Stimulated activated CD8-positive, alpha-beta memory T cell treated with anti-CD3 and anti-CD28 coated beads, Interleukin-4, amount 100 ng/mL, for 4 hours (primary cell): ENCODE data around the gene CALY.

Experiments
- DNase-seq, 2 donors: peaks; one replicate each; pipeline ENCODE4 v3.0.0-alpha.2; 2020; ENCODE audit warnings: low read depth in 2 of 2, low spot score in 1 of 2

The CALY gene

DNA sequence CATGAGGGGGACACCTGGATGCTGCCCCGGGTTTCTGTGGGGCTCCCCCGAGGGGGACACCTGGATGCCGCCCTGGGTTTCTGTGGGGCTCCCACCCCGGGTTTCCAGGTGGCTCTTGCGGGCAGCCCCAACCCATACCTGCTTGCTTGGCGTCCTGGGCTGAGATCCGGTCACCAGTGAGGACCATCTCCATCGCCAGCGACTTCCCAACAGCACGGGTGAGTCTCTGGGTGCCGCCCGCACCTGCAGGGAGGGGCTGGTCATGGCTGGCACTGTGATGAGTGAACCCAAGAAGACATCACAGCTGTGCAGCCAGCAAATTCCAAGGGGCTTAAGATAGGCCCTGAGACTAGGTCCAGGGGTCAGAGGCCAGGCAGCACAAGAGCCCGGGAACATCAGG lies 30.1 kb upstream of the CALY start:
- no peak for DNase-seq

DNA sequence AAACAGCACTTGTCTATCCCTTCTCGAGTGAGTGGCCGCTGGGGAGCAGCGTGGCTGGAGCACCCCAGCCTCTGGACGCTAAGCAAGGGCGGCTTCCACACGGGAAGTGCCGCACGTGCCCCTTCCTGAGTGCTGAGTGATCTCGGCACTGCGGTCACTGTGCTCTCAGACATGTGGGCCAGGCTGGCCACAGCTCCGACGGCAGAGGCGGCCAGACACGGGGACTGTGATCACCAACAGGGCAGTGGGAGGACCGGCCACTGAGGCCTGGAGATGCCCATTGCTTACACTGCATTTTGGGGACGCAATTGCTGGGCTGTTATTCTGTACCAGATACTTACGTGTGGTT lies 29.4 kb upstream of the CALY start:
- no peak for DNase-seq

DNA sequence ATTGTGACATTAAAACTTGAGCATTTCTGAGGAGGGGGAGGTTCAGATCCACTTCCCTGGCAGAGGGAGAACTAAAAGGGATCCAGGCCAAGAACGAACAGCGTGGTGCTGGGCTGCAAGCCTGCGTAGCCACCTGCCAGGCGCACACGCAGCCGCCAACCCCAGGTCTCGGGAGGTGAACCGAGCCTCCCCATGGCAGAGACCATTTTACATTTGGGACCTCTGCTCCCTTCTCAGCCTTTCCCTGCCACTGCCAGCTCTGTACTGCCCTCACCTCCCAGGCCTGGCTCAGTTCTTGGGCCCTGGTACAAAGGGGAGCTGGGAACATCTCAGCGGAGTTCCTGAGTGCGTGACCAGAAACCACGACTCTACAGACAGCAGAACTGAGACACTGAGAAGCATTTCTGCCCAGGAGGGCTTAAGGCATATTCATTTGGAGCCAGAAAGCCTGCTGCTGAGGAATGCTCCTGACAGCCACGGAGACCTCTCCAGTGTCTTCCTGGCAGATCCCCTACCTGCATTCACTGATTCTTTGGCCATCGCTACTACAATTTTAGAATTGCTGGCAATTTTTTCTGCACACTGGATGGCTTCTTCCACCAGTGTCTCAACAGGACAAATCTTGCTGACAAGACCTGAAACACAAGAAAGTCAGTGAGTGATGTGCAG lies 28.9 kb upstream of the CALY start:
- DNase-seq, result no peak

DNA sequence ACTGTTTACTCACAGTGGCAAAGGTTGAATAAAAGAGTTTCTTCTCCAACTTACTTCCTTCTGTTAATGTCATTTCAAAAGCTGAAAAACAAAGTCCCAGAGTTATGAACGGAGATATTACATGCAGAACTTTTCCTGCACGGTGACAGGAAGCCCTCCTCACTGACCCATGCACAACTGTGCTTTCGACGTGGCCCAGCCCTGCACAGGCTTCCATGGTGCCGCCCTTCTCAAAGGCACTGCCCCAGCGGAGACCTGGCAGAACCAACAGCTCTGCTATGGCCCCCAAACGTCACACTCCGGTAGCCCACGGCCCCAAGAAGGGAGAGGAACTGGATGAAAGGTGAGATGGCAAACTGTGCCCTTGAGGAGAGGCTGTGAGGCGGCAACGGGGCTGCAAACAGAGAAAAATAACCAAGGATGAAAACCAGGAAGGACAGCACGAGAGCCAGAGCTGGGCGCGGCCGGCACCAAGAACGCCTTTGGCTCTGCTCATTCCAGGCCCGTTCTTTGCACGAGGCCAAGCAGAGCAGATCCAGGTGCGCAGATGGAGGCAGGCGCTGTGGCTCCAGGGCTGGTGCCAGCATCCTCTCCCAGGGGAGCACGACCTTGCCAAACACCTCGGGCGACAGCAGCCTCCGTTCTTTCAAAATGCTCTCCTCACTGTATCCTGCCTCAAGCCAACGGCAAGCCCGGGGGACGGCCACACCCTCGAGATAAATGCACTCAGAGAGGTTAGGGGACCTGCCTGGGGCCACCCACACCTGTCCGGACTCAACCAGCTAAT lies 28.1 kb upstream of the CALY start:
- no peak for DNase-seq

DNA sequence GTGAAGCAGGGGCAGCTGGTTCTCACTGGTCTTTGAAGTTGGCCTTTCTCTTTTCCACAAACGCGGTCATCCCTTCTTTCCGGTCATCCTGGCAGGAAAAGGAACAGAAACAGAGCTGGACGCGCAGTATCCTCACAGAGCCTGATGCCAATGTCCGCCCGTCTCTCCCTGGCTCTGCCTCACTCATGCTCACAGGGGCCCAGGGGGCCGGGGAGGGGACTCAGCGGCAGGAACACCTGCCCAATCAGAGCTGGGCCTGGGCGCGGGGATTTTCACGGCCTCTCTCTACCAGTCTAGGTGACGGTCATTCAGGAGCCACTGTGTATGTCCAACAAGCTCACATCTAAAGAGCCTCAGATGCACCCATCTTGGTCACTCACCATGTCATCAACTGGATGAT lies 26.1 kb upstream of the CALY start:
- DNase-seq, result no peak

DNA sequence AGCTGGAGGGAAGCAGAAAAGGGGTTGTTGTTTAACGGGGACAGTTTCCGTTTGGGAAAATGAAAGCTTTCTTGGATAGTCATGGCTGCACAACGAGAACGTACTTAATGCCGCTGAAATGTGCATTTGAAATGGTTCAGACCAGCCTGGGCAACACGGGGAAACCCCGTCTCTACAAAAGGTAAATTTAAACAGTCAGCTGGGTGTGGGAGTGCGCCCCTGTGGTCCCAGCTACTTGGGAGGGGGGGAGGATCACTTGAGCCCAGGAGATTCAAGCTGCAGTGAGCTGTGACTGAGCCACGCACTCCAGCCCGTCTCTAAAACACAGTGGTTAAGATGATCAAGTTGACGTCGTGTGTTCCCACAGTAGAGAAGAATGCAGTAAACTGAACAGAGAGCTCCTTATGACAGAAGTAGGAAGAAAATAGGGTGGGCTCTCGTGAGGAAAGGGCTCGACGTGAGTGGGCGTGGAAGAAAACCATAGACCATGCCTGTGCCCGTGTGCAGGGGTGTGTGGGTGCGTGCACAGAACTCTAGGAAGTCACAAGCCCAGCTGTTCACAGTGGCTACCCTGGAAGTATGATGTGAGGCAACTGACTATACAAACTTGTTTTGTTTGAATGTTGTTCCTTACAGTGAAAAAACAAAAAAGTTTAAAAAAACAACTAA lies 25.2 kb upstream of the CALY start:
- no peak for DNase-seq

DNA sequence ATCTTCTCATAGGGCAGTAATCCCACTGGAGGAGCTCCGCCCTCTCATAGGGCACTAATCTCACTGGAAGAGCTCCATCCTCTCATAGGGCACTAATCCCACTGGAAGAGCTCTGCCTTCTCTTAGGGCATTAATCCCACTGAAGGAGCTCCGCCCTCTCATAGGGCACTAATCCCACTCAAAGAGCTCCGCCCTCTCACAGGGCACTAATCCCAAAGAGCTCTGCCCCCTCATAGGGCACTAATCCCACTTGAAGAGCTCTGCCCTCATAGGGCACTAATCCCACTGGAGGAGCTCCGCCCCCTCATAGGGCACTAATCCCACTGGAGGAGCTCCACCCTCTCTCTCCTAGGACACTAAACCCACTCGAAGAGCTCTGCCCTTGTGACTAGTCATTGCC lies 24.5 kb upstream of the CALY start:
- no peak for DNase-seq

DNA sequence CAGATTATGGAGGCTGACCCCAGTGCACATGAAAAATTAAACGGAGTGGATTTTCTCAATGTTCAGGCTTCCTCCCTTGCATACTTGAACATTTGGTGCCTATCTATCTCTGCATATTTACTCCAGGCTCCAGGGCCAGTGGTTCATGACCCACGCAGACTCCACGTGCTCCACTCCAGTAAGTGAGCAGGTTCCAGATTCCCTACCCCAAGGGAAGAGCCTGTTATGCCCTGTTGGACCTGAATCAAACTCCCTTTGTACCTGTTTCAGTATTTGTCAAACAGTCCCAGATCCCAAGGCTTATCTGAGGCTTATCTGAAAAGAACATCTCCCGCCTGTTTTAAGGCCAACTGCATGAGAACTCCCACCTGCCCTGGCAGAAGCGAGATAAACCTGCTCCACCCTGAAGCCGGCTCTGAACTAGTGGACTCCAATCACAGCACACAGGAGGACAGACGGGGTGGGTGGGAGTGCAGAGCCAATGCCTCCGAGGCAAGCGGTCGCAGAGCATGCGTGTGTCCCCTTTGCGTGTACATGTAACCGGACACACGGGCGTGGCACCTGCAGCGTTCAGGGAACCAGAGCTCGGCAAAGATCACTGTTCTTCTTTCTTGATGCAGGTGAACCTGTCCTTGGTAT lies 23.4 kb upstream of the CALY start:
- no peak for DNase-seq

DNA sequence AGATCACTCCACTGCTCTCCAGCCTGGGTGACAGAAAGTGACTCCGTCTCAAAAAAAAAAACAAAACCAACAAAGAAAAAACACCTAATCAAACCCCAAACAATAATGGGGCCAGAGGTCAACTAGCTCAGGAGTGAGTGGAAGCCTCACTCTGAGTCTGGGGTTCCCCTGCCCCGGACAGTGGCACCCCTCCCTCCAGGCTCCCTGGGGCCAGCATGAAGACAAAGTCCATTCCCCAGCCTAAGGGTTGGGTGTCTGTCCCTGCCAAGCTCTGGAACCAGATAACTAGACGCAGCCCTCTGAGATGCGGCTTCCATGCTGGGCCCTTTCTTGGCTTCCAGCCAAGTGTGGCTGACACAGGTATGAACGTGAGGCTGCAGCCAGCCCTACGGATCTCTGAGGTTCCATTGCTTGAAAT lies 22.9 kb upstream of the CALY start:
- DNase-seq, result no peak

DNA sequence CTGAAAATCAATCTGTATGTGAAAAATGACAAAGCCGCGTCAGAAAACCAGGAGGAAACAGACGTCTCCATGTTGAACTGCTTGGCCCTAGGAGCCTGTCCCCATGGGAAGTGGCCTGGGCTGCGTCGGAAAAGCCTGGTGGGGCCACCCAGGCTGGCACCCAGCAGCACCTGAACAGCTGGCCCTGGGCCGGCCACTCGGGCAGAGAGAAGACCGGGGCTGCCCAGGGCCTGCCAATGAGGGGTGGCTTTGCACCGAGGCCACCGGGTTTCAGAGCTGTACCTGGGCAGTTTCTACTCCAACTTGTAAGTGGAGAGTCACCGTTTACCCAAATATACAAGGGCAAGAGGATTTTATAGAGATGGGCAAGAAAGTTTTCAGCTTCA lies 22.2 kb upstream of the CALY start:
- DNase-seq, result no peak

DNA sequence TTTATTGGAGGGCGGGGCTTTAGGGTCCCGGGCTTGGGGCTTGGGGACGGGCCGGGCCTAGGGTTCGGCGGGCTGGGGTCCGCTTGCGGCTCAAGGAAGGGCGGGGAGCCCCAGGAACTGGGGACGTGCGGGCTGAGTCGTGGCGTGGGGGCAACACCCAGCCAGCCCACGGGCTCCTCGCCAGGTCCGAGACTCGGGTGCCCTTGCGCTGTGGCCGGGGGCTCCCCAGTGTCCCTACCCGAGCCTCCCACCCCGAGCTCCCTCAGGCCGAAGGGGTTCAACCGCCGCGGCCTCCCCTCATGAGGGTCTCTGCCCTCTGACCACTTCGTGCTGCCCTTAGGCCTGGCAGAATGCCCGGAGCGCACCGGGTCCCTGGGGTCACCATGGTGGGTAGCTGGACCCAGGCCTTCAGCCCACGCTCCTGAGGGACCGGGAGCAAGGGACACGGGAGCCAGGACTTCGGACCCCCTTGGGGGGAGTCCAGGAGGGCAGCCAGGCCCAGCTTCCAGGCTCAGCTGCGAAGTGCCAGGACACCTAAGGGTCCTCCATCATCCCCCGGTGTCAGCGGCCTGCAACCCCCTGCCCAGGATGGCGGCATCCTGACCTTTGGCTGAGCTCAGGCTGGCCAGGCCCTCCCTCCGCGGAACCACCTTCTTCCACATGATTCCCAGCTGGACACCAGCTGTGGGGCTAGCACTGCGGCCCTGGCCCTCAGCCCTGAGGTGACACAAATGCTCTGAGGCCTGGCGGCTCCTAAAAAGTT lies 21.6 kb upstream of the CALY start:
- DNase-seq, result no peak

DNA sequence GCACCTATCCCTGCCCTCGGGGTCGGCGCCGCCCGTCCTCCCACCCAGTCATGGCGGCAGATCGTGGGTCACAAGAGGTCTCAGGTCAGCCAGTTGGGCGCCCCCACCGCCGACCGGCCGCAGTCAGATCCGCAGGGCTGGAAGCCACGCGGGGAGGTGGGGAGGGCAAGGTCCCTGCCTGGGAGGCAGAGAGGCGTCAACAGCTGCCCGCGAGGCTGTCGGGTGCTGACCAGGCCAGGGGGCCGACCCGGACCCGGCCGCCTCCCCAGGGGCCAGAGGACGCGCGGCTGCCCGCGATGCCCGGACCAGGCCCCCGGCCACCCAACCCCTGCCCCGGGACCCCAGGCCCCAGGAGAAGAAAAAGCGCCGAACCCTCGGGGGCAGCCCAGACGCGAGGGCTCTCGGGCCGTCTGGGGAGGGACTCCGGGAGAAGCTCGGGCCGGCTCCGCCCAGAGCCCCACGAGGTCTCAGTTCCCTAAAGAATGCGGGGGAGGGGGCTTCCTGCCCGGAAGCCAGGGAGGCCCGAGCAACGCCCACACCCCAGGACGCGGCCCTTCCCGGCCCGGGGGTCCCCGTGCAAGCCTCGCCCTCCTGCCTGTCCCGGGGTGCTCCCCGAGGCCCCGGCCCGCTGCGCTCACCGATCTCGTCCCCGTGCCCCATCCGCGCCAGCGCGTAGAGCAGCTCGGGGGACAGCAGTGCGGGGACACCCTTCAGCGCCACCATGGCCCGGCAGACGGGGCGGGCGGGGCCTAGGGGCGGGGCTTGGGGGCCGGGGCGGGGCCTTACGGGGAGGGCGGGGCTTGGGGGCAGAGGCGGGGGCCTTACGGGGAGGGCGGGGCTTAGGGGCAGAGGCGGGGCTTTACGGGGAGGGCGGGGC lies 20.8 kb upstream of the CALY start, which contains the start of gene FUOM:
Gene FUOM, minus strand, starts transcription at position 735 of the 877 bp plus-strand sequence. Its CDS starts 12 bp downstream, at position 723.
- DNase-seq, result peak; percentile 34 to 42

DNA sequence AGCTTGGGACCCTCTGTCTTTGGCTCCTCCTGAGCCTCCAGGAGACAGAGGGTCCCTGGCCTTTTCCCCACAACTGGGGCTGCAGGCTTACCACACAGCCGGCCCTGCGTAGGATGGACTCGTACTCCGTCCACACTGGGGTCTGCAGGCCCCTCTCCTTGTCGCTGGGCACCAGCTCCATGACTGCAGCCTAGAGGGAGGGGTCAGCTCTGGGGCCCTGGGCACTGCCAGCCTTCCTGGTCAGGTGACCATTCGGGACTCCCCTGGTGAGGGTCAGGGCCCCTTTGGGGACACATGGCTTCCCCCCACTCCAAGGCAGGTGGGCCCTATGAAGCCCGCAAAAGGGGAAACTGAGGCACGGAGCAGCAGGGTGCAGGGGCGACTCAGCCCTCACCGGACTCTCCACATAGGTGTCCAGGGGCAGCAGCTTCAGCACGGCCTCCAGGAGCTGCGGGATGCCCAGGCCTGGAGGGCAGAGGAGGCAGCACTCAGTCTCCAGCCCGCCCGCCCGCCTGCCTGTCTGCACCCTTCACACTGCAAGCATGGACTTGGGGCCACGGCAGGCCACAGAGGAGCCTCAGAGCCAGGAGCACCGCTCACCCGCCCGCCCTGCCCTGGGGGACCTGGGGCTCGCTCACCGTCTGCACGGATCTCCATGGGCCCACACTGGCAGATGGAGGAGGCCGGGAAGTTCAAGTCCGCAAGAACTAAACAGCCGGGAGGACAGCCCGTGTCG lies 20.0 kb upstream of the CALY start:
- DNase-seq, result no peak

DNA sequence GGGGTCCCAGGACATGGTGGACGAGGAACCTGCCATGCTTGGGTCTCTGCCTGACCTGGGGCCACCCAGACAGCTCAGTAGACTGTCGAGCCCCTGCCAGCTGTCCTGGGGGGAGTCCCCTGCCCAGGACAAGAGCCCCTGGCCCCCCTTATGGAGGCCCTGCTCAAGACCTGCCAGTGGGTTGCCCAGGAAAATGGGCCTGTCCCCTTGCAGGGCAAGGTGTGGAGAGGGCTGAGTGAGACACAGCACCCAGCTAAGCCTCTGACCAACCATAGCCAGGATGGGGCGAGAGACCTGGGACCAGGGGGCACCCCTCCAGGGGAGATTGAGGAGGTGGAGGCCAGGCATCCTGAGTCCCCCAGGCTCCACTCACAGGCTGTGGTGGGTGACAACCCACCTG lies 19.3 kb upstream of the CALY start:
- no peak for DNase-seq

DNA sequence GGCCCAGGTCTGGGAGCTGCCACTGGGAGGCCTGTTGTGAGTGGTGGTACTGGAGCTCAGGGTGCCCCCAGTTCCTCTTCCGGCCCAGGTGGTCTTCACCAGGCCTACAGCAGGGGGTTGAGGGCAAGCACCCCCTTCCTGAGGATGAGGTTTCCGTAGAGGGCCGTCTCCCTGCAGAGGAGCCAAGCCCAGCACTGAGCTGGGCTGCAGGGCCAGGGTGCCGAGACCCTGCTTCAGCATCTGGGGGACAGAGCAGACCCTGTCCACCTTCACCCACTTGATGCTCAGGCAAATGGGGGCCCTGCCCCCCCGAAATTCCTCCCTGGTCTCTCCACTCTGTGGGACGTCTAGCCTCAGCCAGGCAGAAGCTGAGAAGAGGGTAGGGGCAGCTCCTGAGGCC lies 18.6 kb upstream of the CALY start:
- no peak for DNase-seq

DNA sequence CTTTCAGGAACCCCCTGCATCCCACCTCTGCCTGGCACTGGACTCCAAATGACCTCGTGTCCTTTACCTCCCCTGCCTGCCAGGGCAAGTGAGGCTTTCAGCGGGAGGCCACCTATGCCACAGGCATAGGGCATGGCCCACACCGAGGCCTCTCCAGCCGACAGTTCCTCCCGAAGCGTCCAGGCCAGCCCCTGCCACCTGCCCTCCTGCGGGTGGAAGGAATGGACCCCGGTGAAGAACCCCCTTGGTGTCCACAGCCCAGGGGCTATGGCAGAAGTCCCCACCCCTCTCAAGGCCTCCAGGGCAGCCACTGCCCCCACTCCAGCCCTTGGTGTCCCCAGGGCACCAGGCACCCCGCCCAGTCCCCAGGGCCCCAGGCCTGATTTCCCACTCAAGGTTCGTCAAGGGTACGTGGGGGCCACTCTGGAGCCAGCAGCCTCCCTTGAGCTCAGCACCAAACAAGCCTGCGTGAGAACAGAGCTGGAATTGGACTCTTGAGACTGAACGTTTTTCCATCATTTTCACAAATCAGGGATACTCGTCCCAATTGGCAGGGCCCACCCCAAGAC lies 18.1 kb upstream of the CALY start:
- no peak for DNase-seq

DNA sequence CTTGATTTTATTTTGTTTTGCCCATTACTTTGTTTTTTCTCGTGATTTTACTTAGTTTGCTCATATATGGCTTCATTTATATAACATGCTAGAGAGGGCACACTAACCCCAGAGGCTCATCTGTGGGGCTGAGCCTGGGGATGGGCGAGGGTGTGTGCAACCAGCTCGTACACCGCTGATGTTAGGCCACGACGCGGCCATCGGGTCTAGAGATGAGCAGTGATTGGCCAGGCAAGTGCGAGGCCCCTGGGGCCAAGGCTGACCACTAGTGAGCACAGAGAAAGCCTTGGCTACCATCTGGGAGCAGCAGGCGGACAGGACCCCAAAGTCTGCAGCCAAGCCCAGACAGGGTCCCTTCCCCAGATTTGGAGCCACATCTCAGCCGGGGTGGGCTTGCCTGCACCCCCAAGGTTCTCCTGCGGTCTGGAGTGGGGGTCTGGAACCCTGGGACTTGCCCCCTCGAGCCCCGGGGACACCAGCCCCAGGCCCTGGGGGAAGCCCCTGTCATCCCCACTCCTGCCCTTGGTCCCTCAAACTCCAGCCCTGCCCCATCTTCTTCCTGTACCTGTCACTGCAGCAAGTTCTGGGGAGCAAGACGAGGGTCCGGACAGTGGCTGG lies 17.4 kb upstream of the CALY start:
- DNase-seq, result no peak

DNA sequence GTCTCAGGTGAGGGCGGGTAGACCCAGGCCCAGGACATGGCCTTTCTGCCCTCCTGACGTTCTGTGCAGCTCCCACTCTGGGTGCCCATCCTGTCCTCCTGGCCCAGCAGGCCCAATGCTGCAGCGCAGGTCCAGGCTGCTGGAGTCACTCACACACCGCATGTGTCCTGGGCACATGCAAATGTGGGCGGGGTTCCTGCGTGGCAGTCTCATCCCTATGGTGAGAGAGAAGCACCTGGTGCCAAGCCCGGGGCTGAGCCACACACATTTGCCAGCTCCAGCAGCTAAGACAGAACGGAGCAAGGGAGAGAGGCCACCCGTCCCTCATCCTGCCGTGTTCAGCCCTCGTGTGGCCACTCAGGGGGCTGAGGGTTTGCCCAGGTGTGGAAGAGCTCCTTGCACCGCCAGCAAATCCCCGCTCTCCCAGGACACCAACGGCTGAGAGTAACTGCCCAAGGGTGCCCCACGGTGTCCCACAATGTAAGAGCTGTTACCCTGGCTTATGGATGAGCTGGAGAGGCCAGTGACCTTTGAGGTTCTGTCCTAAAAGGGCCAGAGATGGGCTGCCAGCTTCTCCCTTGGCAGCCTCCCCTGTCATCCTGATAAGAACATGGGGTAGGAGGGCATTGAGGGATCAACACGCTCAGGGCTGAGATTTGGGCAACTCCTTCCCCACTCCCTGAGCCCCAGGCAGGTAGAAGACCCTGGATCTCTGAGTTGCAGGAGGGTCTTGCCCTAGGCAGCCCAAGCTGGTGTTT lies 16.7 kb upstream of the CALY start:
- DNase-seq, result no peak
